K562 (cell line): ENCODE results near the gene ZNF202.

Source experiments
- ATF3 ChIP-seq, 2 experiments: fragments of 450-650 bp in 1 of 2; sonication (generic) in 1 of 2; formaldehyde crosslinking in 1 of 2; IDR thresholded peaks in 1 of 2; conservative IDR thresholded peaks in 1 of 2; 2 replicates each; pipeline versions ENCODE4 v1.6.1 to v1.8.1; 2016 to 2023; ENCODE audit warnings: mild to moderate bottlenecking in 2 of 2, moderate library complexity in 2 of 2, inconsistent platforms in 1 of 2, missing genetic modification reagents in 1 of 2
- BACH1 ChIP-seq: fragments of 200-800 bp; sonication (Bioruptor generic); IDR thresholded peaks from 2 replicates; pipeline ENCODE4 v1.6.1; 2016; ENCODE audit warnings: missing genetic modification characterization, missing compliant biosample characterization
- BHLHE40 ChIP-seq: IDR thresholded peaks from 2 replicates; pipeline ENCODE4 v1.6.1; 2011; ENCODE audit warnings: low read length, improper control_type of control experiment
- PTTG1 ChIP-seq: fragments of 450-650 bp; IDR thresholded peaks from 2 replicates; pipeline ENCODE4 v1.6.1; 2016; ENCODE audit warnings: low read depth, mild to moderate bottlenecking, missing genetic modification characterization, missing compliant biosample characterization
- SAP30 ChIP-seq: fragments of 200-600 bp; sonication (generic); IDR thresholded peaks from 2 replicates; pipeline ENCODE4 v1.6.1; 2012; ENCODE audit warnings: borderline replicate concordance, low read depth, mild to moderate bottlenecking, moderate library complexity, low read length, control low read depth, inconsistent platforms; ENCODE audit not compliant: insufficient read depth, poor library complexity, severe bottlenecking
- STAG1 ChIP-seq: sonication (generic); formaldehyde crosslinking; IDR thresholded peaks from 2 replicates; pipeline ENCODE4 v1.5.0; 2020; ENCODE audit warnings: missing genetic modification reagents, borderline replicate concordance
- ZBTB17 ChIP-seq: fragments of 450-650 bp; formaldehyde crosslinking; IDR thresholded peaks from 2 replicates; pipeline ENCODE4 v1.4.0; 2020; ENCODE audit warnings: mild to moderate bottlenecking
- ZNF232 ChIP-seq: sonication (generic); formaldehyde crosslinking; IDR thresholded peaks from 2 replicates; pipeline ENCODE4 v1.8.0; 2022; ENCODE audit warnings: mild to moderate bottlenecking, missing genetic modification reagents
- ZNF551 ChIP-seq: fragments of 250-450 bp; sonication (Bioruptor Pico); IDR thresholded peaks from 2 replicates; pipeline ENCODE4 v1.5.0; 2021; ENCODE audit warnings: mild to moderate bottlenecking, moderate library complexity
- TF ChIP-seq, protein P1 (sequence below), 3 experiments: IDR thresholded peaks in 2 of 3; conservative IDR thresholded peaks in 1 of 3; 2 replicates each; pipeline ENCODE4 v1.5.1; 2011 to 2012; ENCODE audit warnings: low read length in 3 of 3, mild to moderate bottlenecking in 3 of 3, control low read depth in 2 of 3, improper control_type of control experiment in 1 of 3, inconsistent platforms in 1 of 3, low read depth in 1 of 3, mixed read lengths in 1 of 3, moderate library complexity in 1 of 3; ENCODE audit not compliant: insufficient read depth in 2 of 3
- TF ChIP-seq, protein P2 (sequence below): fragments of 200-400 bp; formaldehyde crosslinking; IDR thresholded peaks from 2 replicates; pipeline ENCODE4 v1.6.1; 2017; ENCODE audit warnings: mild to moderate bottlenecking, low read depth, low read length, moderate library complexity
- TF ChIP-seq, protein P3 (sequence below): sonication (generic); formaldehyde crosslinking; IDR thresholded peaks from 2 replicates; pipeline ENCODE4 v1.8.0; 2022; ENCODE audit warnings: mild to moderate bottlenecking, missing genetic modification reagents

DNA sequence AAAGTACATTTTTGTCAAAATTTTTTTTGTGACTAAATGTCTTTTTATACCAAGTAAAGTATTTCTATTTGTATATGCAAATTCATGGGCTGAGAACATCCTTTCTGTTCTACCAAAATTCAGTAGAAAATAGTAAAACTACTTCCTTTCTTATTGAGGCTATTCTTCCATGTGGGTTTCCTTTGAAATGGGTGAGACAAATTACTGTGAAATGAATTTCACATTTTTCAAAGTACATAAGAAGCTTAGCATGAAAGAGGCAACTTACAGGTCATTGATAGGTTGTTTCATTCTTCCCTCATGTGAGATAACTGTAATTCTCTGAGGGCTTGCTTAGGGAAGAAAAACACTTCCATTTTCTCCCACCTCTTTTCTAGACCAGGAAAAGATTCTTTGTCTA is 13.9 kb upstream of the ZNF202 start:
- TF ChIP-seq PTTG1 (tag) = no peak
- TF ChIP-seq, protein P1, sequence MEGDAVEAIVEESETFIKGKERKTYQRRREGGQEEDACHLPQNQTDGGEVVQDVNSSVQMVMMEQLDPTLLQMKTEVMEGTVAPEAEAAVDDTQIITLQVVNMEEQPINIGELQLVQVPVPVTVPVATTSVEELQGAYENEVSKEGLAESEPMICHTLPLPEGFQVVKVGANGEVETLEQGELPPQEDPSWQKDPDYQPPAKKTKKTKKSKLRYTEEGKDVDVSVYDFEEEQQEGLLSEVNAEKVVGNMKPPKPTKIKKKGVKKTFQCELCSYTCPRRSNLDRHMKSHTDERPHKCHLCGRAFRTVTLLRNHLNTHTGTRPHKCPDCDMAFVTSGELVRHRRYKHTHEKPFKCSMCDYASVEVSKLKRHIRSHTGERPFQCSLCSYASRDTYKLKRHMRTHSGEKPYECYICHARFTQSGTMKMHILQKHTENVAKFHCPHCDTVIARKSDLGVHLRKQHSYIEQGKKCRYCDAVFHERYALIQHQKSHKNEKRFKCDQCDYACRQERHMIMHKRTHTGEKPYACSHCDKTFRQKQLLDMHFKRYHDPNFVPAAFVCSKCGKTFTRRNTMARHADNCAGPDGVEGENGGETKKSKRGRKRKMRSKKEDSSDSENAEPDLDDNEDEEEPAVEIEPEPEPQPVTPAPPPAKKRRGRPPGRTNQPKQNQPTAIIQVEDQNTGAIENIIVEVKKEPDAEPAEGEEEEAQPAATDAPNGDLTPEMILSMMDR (IDR thresholded peaks at IDR 0.05 in 2 of 3, conservative IDR thresholded peaks at IDR 0.05 in 1 of 3; ENCODE audit: insufficient read depth in 2 of 3, low read depth in 1 of 3, low read length in 3 of 3) = no peak
- TF ChIP-seq SAP30 = no peak
- no peak for TF ChIP-seq STAG1 (CRISPR knock-in tag)
- no peak for TF ChIP-seq BHLHE40
- no peak for TF ChIP-seq ZNF232 (CRISPR knock-in tag)
- TF ChIP-seq, protein P2, sequence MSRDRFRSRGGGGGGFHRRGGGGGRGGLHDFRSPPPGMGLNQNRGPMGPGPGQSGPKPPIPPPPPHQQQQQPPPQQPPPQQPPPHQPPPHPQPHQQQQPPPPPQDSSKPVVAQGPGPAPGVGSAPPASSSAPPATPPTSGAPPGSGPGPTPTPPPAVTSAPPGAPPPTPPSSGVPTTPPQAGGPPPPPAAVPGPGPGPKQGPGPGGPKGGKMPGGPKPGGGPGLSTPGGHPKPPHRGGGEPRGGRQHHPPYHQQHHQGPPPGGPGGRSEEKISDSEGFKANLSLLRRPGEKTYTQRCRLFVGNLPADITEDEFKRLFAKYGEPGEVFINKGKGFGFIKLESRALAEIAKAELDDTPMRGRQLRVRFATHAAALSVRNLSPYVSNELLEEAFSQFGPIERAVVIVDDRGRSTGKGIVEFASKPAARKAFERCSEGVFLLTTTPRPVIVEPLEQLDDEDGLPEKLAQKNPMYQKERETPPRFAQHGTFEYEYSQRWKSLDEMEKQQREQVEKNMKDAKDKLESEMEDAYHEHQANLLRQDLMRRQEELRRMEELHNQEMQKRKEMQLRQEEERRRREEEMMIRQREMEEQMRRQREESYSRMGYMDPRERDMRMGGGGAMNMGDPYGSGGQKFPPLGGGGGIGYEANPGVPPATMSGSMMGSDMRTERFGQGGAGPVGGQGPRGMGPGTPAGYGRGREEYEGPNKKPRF = no peak
- TF ChIP-seq, protein P3, sequence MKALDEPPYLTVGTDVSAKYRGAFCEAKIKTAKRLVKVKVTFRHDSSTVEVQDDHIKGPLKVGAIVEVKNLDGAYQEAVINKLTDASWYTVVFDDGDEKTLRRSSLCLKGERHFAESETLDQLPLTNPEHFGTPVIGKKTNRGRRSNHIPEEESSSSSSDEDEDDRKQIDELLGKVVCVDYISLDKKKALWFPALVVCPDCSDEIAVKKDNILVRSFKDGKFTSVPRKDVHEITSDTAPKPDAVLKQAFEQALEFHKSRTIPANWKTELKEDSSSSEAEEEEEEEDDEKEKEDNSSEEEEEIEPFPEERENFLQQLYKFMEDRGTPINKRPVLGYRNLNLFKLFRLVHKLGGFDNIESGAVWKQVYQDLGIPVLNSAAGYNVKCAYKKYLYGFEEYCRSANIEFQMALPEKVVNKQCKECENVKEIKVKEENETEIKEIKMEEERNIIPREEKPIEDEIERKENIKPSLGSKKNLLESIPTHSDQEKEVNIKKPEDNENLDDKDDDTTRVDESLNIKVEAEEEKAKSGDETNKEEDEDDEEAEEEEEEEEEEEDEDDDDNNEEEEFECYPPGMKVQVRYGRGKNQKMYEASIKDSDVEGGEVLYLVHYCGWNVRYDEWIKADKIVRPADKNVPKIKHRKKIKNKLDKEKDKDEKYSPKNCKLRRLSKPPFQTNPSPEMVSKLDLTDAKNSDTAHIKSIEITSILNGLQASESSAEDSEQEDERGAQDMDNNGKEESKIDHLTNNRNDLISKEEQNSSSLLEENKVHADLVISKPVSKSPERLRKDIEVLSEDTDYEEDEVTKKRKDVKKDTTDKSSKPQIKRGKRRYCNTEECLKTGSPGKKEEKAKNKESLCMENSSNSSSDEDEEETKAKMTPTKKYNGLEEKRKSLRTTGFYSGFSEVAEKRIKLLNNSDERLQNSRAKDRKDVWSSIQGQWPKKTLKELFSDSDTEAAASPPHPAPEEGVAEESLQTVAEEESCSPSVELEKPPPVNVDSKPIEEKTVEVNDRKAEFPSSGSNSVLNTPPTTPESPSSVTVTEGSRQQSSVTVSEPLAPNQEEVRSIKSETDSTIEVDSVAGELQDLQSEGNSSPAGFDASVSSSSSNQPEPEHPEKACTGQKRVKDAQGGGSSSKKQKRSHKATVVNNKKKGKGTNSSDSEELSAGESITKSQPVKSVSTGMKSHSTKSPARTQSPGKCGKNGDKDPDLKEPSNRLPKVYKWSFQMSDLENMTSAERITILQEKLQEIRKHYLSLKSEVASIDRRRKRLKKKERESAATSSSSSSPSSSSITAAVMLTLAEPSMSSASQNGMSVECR (CRISPR knock-in tag) = no peak
- TF ChIP-seq ZNF551 (CRISPR knock-in tag) = no peak
- TF ChIP-seq ZBTB17 (CRISPR knock-in tag) = no peak
- no peak for TF ChIP-seq ATF3 (IDR thresholded peaks at IDR 0.05)
- TF ChIP-seq ATF3 (CRISPR knock-in tag; conservative IDR thresholded peaks at IDR 0.05) = no peak
- no peak for TF ChIP-seq BACH1 (tag)
